Measurements from ENCODE around the gene PTCH2. TPM values are rescaled to one million over a fixed set of nuclear protein-coding genes. Genes with fewer than 3 reads are reported as not detected.

PTCH2 gene
- total RNA-seq, 1 experiment from 2014 or later: 0.79 TPM

DNA sequence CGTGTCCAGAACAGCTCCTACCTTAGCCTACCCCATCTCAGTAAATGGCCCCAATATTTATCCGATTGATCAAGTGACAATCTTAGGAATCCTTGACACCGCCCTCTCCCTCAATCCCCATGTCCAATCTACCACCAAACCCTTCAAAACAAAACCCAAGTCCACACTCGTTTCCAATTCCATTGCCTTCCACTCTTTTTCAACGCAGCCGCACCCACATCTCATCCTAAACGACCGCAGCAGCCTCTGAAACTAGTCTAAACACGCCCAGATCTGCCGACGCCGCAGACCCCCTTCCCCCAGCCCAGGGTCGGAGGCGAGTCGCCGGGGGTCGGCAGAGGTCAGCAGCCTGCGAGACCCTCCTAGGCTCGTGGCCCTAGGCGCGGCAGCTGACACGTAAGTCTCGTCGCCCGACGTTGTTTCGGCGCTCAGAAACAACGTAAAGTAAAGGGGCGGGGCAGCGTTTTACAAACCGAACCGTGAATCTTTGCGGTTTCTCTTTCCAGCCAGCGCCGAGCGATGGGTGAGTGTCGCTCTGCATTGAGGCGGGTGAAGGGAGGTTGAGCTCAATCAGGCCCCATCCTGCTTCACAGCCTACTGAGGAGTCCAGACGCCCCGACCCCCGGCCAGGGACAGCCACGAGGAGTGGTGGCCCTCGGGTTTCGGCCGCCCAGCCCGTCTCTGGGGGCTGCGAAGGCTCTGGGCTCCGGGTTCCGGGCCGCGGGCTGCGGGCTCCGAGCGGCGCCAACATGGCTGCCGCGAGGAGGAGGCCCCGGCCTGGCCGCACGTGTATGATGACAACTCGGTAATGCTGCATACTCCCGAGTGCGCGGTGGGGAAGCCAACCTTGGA, 67.7 kb downstream of the PTCH2 start, which contains the start of gene RPS8:
Gene RPS8 (plus strand): TSS at position 463 of the 852 bp plus-strand sequence. CDS start 57 bp downstream, at position 520.
- peak; percentile 96 for DNase-seq (ENCODE audit: unreplicated experiment)
- intact Hi-C loops (cut with micrococcal nuclease): loop anchor here (1.0 to 2.0 kb wide), 3 partner anchors 31 to 45 kb away; partner anchors contain the start of genes DYNLT4 and KIF2C
- no TSS peak for BruUV-seq (replicated peaks)
- Mint-ChIP-seq H3K4me3 (ENCODE audit: unreplicated experiment) (peak within 1 kb of the TSS; percentile 91), H3K36me3 (ENCODE audit: insufficient read depth, unreplicated experiment) (peaks cover 56% of the 10 kb centered on the region), H3K4me1 (ENCODE audit: insufficient read depth, unreplicated experiment) (peaks cover 25% of the 10 kb centered on the region), H3K9me3 (ENCODE audit: unreplicated experiment) (no peaks in the 10 kb centered on the region), H3K27ac (ENCODE audit: low read depth, unreplicated experiment) (peak within 1 kb of the TSS; percentile 99), H3K27me3 (ENCODE audit: insufficient read depth, unreplicated experiment) (no peaks in the 10 kb centered on the region)
- TF ChIP-seq, protein P1, sequence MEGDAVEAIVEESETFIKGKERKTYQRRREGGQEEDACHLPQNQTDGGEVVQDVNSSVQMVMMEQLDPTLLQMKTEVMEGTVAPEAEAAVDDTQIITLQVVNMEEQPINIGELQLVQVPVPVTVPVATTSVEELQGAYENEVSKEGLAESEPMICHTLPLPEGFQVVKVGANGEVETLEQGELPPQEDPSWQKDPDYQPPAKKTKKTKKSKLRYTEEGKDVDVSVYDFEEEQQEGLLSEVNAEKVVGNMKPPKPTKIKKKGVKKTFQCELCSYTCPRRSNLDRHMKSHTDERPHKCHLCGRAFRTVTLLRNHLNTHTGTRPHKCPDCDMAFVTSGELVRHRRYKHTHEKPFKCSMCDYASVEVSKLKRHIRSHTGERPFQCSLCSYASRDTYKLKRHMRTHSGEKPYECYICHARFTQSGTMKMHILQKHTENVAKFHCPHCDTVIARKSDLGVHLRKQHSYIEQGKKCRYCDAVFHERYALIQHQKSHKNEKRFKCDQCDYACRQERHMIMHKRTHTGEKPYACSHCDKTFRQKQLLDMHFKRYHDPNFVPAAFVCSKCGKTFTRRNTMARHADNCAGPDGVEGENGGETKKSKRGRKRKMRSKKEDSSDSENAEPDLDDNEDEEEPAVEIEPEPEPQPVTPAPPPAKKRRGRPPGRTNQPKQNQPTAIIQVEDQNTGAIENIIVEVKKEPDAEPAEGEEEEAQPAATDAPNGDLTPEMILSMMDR (IDR thresholded peaks at IDR 0.05; ENCODE audit: unreplicated experiment): no peak
- POLR2A ChIA-PET: interaction anchor here (0.6 to 4.8 kb wide), 42 partner anchors 8 to 911 kb away, joined by 3 to 93 read pairs (median 6); partner anchors contain the start of genes ARMH1, BEST4, BTBD19 and DYNLT4
- CTCF ChIA-PET: interaction anchor here (0.6 to 2.8 kb wide), 7 partner anchors 18 to 180 kb away, joined by 3 to 20 read pairs (median 5); partner anchors contain the start of gene RNU5D-1

Other genes with a start within 250 kb of the PTCH2 start
- gene TMEM53, start 168.8 kb downstream of the PTCH2 start, total RNA-seq (2022): 2.2 TPM in 2 replicates
- 0.65 and 0.96 TPM in 2 replicates for gene ARMH1, start 168.5 kb downstream of the PTCH2 start, total RNA-seq (2022)
- gene RNU5D-1, start 112.1 kb downstream of the PTCH2 start, total RNA-seq (2022): not detected in 2 replicates
- gene KIF2C, start 103.4 kb downstream of the PTCH2 start, total RNA-seq (2022): 20.8 and 25.1 TPM in 2 replicates
- gene RPS8, start 67.7 kb downstream of the PTCH2 start, total RNA-seq (2022): 2,454 and 2,713 TPM in 2 replicates
- 0.35 and 0.49 TPM in 2 replicates for gene BEST4, start 55.1 kb downstream of the PTCH2 start, total RNA-seq (2022)
- gene PLK3, start 42.9 kb downstream of the PTCH2 start, total RNA-seq (2022): 47.2 and 68.0 TPM in 2 replicates
- gene DYNLT4, start 35.9 kb downstream of the PTCH2 start, total RNA-seq (2022): not detected in 2 replicates
- 11.7 and 15.5 TPM in 2 replicates for gene BTBD19, start 34.7 kb downstream of the PTCH2 start, total RNA-seq (2022)
- 49.4 and 55.5 TPM in 2 replicates for gene EIF2B3, start 143.3 kb upstream of the PTCH2 start, total RNA-seq (2022)
- 20.2 and 29.2 TPM in 2 replicates for gene HECTD3, start 168.1 kb upstream of the PTCH2 start, total RNA-seq (2022)
- gene UROD, start 169.0 kb upstream of the PTCH2 start, total RNA-seq (2022): 76.9 and 84.7 TPM in 2 replicates

All from MCF 10A (cell line).